Thyroid gland (tissue), 4 donors: ENCODE results near the gene DPYD.

Experiments
- POLR2A ChIP-seq, 2 donors: fragments of 450-650 bp; IDR thresholded peaks; one replicate each; pipeline ENCODE4 v1.6.1; 2017; ENCODE audit warnings: antibody characterized with exemption in 2 of 2, mild to moderate bottlenecking in 2 of 2, moderate library complexity in 1 of 2
- TF ChIP-seq, protein P1 (sequence below), 6 experiments: fragments of 200-600 bp in 3 of 6; fragments of 450-650 bp in 3 of 6; sonication (generic) in 3 of 6; IDR thresholded peaks; one replicate each; pipeline ENCODE4 v1.5.1; 2016 to 2019; ENCODE audit warnings: antibody characterized with exemption in 6 of 6, mild to moderate bottlenecking in 2 of 6, inconsistent platforms in 1 of 6, moderate library complexity in 1 of 6

DNA sequence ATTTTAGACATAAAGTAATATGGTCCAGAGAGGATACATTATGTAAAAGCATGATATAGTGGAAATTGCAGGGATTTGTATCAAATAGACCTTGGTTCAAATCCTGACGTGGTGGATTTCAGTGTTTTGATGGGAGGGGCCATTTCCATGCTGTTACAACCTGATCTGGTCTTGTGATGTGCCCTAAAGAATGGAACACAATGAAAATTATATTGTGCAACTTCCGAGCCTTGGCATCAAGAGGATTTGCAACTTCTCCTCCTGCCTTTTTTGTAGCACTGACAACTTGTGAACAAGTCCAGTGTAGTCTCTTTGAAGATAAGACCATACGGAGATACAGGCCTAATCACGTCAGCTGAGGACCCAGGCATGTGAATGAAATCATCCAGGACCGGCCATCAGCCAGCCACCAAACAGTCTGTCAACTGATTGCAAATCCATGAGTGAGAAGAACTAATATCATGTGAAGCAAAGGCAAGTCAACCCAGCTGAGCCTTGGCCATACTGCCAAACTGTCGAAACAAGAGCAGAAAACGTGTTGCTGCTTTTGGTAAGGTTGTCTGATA, 412.1 kb downstream of the DPYD start:
- TF ChIP-seq, protein P1, sequence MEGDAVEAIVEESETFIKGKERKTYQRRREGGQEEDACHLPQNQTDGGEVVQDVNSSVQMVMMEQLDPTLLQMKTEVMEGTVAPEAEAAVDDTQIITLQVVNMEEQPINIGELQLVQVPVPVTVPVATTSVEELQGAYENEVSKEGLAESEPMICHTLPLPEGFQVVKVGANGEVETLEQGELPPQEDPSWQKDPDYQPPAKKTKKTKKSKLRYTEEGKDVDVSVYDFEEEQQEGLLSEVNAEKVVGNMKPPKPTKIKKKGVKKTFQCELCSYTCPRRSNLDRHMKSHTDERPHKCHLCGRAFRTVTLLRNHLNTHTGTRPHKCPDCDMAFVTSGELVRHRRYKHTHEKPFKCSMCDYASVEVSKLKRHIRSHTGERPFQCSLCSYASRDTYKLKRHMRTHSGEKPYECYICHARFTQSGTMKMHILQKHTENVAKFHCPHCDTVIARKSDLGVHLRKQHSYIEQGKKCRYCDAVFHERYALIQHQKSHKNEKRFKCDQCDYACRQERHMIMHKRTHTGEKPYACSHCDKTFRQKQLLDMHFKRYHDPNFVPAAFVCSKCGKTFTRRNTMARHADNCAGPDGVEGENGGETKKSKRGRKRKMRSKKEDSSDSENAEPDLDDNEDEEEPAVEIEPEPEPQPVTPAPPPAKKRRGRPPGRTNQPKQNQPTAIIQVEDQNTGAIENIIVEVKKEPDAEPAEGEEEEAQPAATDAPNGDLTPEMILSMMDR (IDR thresholded peaks at IDR 0.05): no peak
- no peak for TF ChIP-seq POLR2A (IDR thresholded peaks at IDR 0.05)
